Measurements from ENCODE around the gene CRELD1. TPM values are rescaled to one million over a fixed set of nuclear protein-coding genes. Genes with fewer than 3 reads are reported as not detected.

The CRELD1 gene
- total and polyA plus RNA-seq, 9 of the 15 experiments (the other 6 are each of a cell fraction or from before 2014, with no cell fraction given) = 3.3 to 25.8 (median 16.5) TPM

DNA sequence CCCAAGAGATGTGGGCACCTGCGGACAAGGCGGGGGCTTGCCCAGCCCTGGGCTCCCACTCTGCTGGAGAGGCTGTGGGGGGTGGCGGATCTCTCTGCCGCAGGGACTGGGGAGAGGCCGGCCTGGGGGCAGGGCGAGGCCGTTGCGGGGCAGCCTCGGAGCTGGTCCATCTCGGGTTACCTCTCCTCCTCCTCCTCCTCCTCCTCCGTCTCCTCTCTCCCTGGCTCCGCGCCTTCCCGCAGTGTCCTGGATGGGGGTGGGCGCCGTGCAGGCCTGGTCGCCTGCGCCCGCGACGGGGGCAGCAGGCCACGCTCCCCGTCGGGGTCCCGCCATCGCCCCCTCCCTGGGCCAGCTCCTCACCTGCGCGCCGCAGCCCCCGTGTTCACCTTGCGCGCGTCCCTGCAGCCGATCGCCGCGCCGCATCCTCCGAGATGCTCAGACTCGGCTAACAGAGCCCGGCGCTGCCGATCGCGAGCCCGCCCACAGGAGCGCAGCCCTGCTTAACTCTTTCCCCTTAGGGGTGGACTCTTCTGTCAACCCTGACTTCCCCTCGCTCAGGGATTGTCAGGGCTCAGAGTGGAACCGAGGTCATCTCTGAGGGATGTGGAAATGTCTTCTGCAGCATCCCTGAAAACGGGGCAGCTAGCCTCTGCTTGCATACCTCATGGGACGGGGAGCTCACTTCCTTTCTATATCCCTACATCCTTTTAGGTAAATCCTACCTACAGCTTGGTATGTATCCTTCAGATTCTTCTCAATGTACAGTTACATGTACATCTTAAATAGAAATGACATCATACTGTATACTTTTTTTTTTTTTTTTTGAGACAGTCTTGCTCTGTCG lies 18.6 kb downstream of the CRELD1 start, which contains the start of gene PRRT3 (continued):
- no peak for TF ChIP-seq ZNF780A (CRISPR knock-in tag; IDR thresholded peaks at IDR 0.05)
- no peak for TF ChIP-seq HDAC8 (tag; IDR thresholded peaks at IDR 0.05)
- TF ChIP-seq, protein P1, sequence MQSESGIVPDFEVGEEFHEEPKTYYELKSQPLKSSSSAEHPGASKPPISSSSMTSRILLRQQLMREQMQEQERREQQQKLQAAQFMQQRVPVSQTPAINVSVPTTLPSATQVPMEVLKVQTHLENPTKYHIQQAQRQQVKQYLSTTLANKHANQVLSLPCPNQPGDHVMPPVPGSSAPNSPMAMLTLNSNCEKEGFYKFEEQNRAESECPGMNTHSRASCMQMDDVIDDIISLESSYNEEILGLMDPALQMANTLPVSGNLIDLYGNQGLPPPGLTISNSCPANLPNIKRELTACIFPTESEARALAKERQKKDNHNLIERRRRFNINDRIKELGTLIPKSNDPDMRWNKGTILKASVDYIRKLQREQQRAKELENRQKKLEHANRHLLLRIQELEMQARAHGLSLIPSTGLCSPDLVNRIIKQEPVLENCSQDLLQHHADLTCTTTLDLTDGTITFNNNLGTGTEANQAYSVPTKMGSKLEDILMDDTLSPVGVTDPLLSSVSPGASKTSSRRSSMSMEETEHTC (IDR thresholded peaks at IDR 0.05) = no peak
- TF ChIP-seq BDP1 (IDR thresholded peaks at IDR 0.05; ENCODE audit: insufficient read depth, insufficient read length) = no peak
- TF ChIP-seq, protein P2, sequence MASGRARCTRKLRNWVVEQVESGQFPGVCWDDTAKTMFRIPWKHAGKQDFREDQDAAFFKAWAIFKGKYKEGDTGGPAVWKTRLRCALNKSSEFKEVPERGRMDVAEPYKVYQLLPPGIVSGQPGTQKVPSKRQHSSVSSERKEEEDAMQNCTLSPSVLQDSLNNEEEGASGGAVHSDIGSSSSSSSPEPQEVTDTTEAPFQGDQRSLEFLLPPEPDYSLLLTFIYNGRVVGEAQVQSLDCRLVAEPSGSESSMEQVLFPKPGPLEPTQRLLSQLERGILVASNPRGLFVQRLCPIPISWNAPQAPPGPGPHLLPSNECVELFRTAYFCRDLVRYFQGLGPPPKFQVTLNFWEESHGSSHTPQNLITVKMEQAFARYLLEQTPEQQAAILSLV (tag; IDR thresholded peaks at IDR 0.05) = no peak
- no peak for TF ChIP-seq MCM7 (IDR thresholded peaks at IDR 0.05)
- TF ChIP-seq CBX3 (IDR thresholded peaks at IDR 0.05; ENCODE audit: borderline replicate concordance in 1 of 2, low read length in 2 of 2) = peak in 1 of 2 experiments; percentile 82; a peak in 2 of 3 replicates
- no peak for TF ChIP-seq CREB1 (IDR thresholded peaks at IDR 0.05)
- peak; percentile 41 for TF ChIP-seq CREB1 (CRISPR knock-in tag; IDR thresholded peaks at IDR 0.05)
- no peak for TF ChIP-seq SRF (CRISPR knock-in tag; IDR thresholded peaks at IDR 0.05)
- no peak for TF ChIP-seq ZNF436 (CRISPR knock-in tag; IDR thresholded peaks at IDR 0.05)
- TF ChIP-seq TCF7L2 (IDR thresholded peaks at IDR 0.05; ENCODE audit: low read depth, low read length) = no peak
- TF ChIP-seq, protein P3, sequence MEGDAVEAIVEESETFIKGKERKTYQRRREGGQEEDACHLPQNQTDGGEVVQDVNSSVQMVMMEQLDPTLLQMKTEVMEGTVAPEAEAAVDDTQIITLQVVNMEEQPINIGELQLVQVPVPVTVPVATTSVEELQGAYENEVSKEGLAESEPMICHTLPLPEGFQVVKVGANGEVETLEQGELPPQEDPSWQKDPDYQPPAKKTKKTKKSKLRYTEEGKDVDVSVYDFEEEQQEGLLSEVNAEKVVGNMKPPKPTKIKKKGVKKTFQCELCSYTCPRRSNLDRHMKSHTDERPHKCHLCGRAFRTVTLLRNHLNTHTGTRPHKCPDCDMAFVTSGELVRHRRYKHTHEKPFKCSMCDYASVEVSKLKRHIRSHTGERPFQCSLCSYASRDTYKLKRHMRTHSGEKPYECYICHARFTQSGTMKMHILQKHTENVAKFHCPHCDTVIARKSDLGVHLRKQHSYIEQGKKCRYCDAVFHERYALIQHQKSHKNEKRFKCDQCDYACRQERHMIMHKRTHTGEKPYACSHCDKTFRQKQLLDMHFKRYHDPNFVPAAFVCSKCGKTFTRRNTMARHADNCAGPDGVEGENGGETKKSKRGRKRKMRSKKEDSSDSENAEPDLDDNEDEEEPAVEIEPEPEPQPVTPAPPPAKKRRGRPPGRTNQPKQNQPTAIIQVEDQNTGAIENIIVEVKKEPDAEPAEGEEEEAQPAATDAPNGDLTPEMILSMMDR (IDR thresholded peaks at IDR 0.05 in 2 of 3, conservative IDR thresholded peaks at IDR 0.05 in 1 of 3; ENCODE audit: insufficient read depth in 2 of 3, low read depth in 1 of 3, low read length in 3 of 3) = no peak
- no peak for TF ChIP-seq ARID2 (IDR thresholded peaks at IDR 0.05)
- peak; percentile 54; the same call in 1 of the 2 replicates for TF ChIP-seq HNRNPL (IDR thresholded peaks at IDR 0.05; ENCODE audit: low read depth, low read length)
- TF ChIP-seq YBX1 (IDR thresholded peaks at IDR 0.05) = no peak
- TF ChIP-seq, protein P4, sequence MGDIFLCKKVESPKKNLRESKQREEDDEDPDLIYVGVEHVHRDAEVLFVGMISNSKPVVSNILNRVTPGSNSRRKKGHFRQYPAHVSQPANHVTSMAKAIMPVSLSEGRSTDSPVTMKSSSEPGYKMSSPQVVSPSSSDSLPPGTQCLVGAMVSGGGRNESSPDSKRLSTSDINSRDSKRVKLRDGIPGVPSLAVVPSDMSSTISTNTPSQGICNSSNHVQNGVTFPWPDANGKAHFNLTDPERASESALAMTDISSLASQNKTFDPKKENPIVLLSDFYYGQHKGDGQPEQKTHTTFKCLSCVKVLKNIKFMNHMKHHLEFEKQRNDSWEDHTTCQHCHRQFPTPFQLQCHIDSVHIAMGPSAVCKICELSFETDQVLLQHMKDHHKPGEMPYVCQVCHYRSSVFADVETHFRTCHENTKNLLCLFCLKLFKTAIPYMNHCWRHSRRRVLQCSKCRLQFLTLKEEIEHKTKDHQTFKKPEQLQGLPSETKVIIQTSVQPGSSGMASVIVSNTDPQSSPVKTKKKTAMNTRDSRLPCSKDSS (IDR thresholded peaks at IDR 0.05; ENCODE audit: low read depth, partially characterized antibody) = no peak
- TF ChIP-seq, protein P5, sequence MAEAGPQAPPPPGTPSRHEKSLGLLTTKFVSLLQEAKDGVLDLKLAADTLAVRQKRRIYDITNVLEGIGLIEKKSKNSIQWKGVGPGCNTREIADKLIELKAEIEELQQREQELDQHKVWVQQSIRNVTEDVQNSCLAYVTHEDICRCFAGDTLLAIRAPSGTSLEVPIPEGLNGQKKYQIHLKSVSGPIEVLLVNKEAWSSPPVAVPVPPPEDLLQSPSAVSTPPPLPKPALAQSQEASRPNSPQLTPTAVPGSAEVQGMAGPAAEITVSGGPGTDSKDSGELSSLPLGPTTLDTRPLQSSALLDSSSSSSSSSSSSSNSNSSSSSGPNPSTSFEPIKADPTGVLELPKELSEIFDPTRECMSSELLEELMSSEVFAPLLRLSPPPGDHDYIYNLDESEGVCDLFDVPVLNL (CRISPR knock-in tag; IDR thresholded peaks at IDR 0.05; ENCODE audit: low read depth) = no peak
